K562 (cell line): ENCODE measurements around the gene TEX22. TPM values are rescaled to one million over a fixed set of nuclear protein-coding genes. Genes with fewer than 3 reads are reported as not detected.

Experiments
- ATAC-seq: fragments of 200-7000 bp; cut with Tn5 transposase; 3 replicates; pipeline ENCODE4 v1.9.1; 2020; ENCODE audit warnings: moderate library complexity
- BruUV-seq: library from RNA; stranded (reverse); fragments of 400-500 nt; replicated peaks from 2 replicates; lab custom pipeline; 2021; lab: Mats Ljungman, UMichigan
- CTCF ChIA-PET: fragments of 300-600 bp; formaldehyde crosslinking; extraction: SDS; loops from one replicate; lab custom pipeline; 2021; ENCODE audit warnings: low intra/inter-chr PET ratio; lab: Yijun Ruan, JAX
- POLR2A ChIA-PET: fragments of 300-600, 350-650 bp; sonication (Branson Sonifier 250); formaldehyde crosslinking; extraction: SDS; loops from one replicate; lab custom pipeline; 2021; ENCODE audit warnings: antibody characterized with exemption, inconsistent platforms; lab: Yijun Ruan, JAX
- DNase-seq, 4 experiments: peaks; one replicate each; pipeline versions ENCODE4 v3.0.0 to v3.0.0-alpha.2; 2011 to 2018; ENCODE audit warnings: low spot score in 3 of 4, mixed read lengths in 3 of 4; ENCODE audit errors: extremely low read depth in 1 of 4
- FAIRE-seq: peaks from 2 replicates; lab custom pipeline; 2011; peaks lifted over from hg19 to GRCh38; lab: Jason Lieb, UNC
- H2AFZ ChIP-seq: 2 replicates; pipeline ENCODE4 v1.6.0; 2011; ENCODE audit warnings: low read depth, low read length, control low read depth, inconsistent platforms
- H3K27ac ChIP-seq: fragments of 200-600 bp; 3 replicates; pipeline ENCODE4 v1.8.0; 2011; ENCODE audit warnings: low read depth, mild to moderate bottlenecking, control low read depth, inconsistent platforms, low read length, moderate library complexity, mixed read lengths; ENCODE audit errors: extremely low read depth
- H3K27me3 ChIP-seq, 2 experiments: fragments of 300-600 bp in 1 of 2; 2 replicates in 1 of 2; 3 replicates in 1 of 2; pipeline versions ENCODE4 v1.6.0 to v1.8.0; 2011; ENCODE audit warnings: inconsistent platforms in 2 of 2, low read length in 2 of 2, mild to moderate bottlenecking in 1 of 2, mixed read lengths in 1 of 2, moderate library complexity in 1 of 2; ENCODE audit not compliant: control insufficient read depth in 2 of 2, insufficient read depth in 2 of 2
- H3K36me3 ChIP-seq: fragments of 300-600 bp; 3 replicates; pipeline ENCODE4 v1.8.0; 2011; ENCODE audit warnings: mild to moderate bottlenecking, low read length, inconsistent platforms; ENCODE audit not compliant: control insufficient read depth, insufficient read depth
- H3K4me1 ChIP-seq, 2 experiments: fragments of 200-600 bp in 1 of 2; replicated peaks in 1 of 2; 2 replicates in 1 of 2; 3 replicates in 1 of 2; pipeline versions ENCODE4 v1.5.1 to v1.8.0; 2011; ENCODE audit warnings: inconsistent platforms in 2 of 2, low read length in 2 of 2, mild to moderate bottlenecking in 1 of 2, mixed read lengths in 1 of 2, moderate library complexity in 1 of 2; ENCODE audit not compliant: control insufficient read depth in 2 of 2, insufficient read depth in 2 of 2
- H3K4me2 ChIP-seq: 2 replicates; pipeline ENCODE4 v1.6.1; 2011; ENCODE audit warnings: low read length, control low read depth, inconsistent platforms, mixed read lengths; ENCODE audit not compliant: insufficient read depth
- H3K4me3 ChIP-seq: fragments of 200-600 bp; sonication (generic), shearing (Covaris generic); 2 replicates; pipeline ENCODE4 v1.5.1; 2016; ENCODE audit warnings: control low read depth, inconsistent platforms
- H3K79me2 ChIP-seq: fragments of 200-600 bp; 3 replicates; pipeline ENCODE4 v1.8.0; 2011; ENCODE audit warnings: low read length, inconsistent platforms; ENCODE audit not compliant: control insufficient read depth, insufficient read depth
- H3K9ac ChIP-seq, 2 experiments: 2 replicates each; pipeline versions ENCODE4 v1.6.0 to v1.6.1; 2011; ENCODE audit warnings: low read depth in 2 of 2, low read length in 2 of 2, control low read depth in 1 of 2, inconsistent platforms in 1 of 2, mild to moderate bottlenecking in 1 of 2, mixed read lengths in 1 of 2; ENCODE audit not compliant: insufficient read depth in 1 of 2
- H3K9me1 ChIP-seq: one replicate; pipeline ENCODE4 v1.6.0; 2011; ENCODE audit warnings: inconsistent platforms, mild to moderate bottlenecking, low read length, moderate library complexity; ENCODE audit not compliant: control insufficient read depth, insufficient read depth
- H3K9me3 ChIP-seq: replicated peaks from 2 replicates; pipeline ENCODE4 v1.5.1; 2011; ENCODE audit warnings: low read depth, low read length, inconsistent platforms; ENCODE audit not compliant: control insufficient read depth, insufficient read depth
- H4K20me1 ChIP-seq: replicated peaks from 2 replicates; pipeline ENCODE4 v1.6.1; 2011; ENCODE audit warnings: low read length, inconsistent platforms, mixed read lengths; ENCODE audit not compliant: control insufficient read depth, insufficient read depth
- ATF1 ChIP-seq, 2 experiments: fragments of 450-650 bp in 1 of 2; IDR thresholded peaks; 2 replicates each; pipeline ENCODE4 v1.6.1; 2016; ENCODE audit warnings: missing compliant biosample characterization in 1 of 2, missing genetic modification characterization in 1 of 2
- HNRNPUL1 ChIP-seq: fragments of 200-400 bp; formaldehyde crosslinking; IDR thresholded peaks from 2 replicates; pipeline ENCODE4 v1.6.1; 2017; ENCODE audit warnings: low read length
- SMAD4 ChIP-seq: fragments of 250-450 bp; sonication (Bioruptor Pico); conservative IDR thresholded peaks from 2 replicates; pipeline ENCODE4 v1.8.0; 2021; ENCODE audit warnings: inconsistent platforms, mild to moderate bottlenecking, moderate library complexity
- TCF7 ChIP-seq: sonication (generic); IDR thresholded peaks from 2 replicates; pipeline ENCODE4 v1.6.1; 2016; ENCODE audit warnings: antibody characterized with exemption, borderline replicate concordance
- ZNF232 ChIP-seq: sonication (generic); formaldehyde crosslinking; IDR thresholded peaks from 2 replicates; pipeline ENCODE4 v1.8.0; 2022; ENCODE audit warnings: mild to moderate bottlenecking, missing genetic modification reagents
- ZNF280B ChIP-seq: fragments of 250-450 bp; sonication (Bioruptor Pico); IDR thresholded peaks from 2 replicates; pipeline ENCODE4 v1.5.1; 2021; ENCODE audit warnings: mild to moderate bottlenecking
- ZNF347 ChIP-seq: fragments of 450-650 bp; formaldehyde crosslinking; IDR thresholded peaks from 2 replicates; pipeline ENCODE4 v1.4.0; 2020; ENCODE audit warnings: low read depth, mild to moderate bottlenecking, moderate library complexity
- ZNF589 ChIP-seq: fragments of 200-800 bp; sonication (Bioruptor generic); IDR thresholded peaks from 2 replicates; pipeline ENCODE4 v1.6.1; 2016; ENCODE audit warnings: low read depth, missing genetic modification characterization, missing compliant biosample characterization
- ZNF778 ChIP-seq: fragments of 450-650 bp; formaldehyde crosslinking; IDR thresholded peaks from 2 replicates; pipeline ENCODE4 v1.4.0; 2020; ENCODE audit warnings: mild to moderate bottlenecking, moderate library complexity
- WGBS: fragments of 100-300 bp; shearing (Covaris generic); methylation state at CpG from one replicate; pipeline ENCODE4 v1.1.6; 2016; ENCODE audit warnings: low coverage, mixed read lengths; ENCODE audit not compliant: insufficient coverage; ENCODE audit errors: missing lambda C conversion rate; 5-methylcytosine and 5-hydroxymethylcytosine counted together
- in situ Hi-C: fragments of 300-500 bp; cut with MboI; formaldehyde crosslinking; loops from 4 replicates; pipeline ENCODE4 v1.15.0; 2018; ENCODE audit warnings: inconsistent platforms, mixed read lengths
- intact Hi-C: fragments of 100-400 bp; cut with micrococcal nuclease; formaldehyde crosslinking; loops from 2 replicates; pipeline ENCODE4 v1.14.2; 2022
- polyA plus RNA-seq, 8 experiments: library from polyadenylated mRNA; depleted of rRNA in 4 of 8; stranded (reverse) in 5 of 8; unstranded in 3 of 8; fragments of >200 nt; fragmentation: Nextera tagmentation in 2 of 8; fragmentation: Illumina TruSeq in 1 of 8; extraction: Ambion mirVana in 2 of 8; extraction: Trizol in 1 of 8; gene quantifications; 2 replicates each; pipeline versions ENCODE4 v1.2.1 to v1.2.3, GENCODE V29; 2011 to 2014; ENCODE audit warnings: inconsistent platforms in 1 of 8, missing spikeins in 1 of 8
- total RNA-seq, 7 experiments: library from RNA; depleted of rRNA in 6 of 7; stranded (reverse); fragments of >200 nt in 6 of 7; fragmentation: Illumina TruSeq in 2 of 7; extraction: Trizol in 2 of 7; gene quantifications; 2 replicates each; pipeline versions ENCODE4 v1.2.1 to v1.2.3, GENCODE V29; 2011 to 2021; ENCODE audit warnings: low replicate concordance in 1 of 7

TEX22 gene
- total and polyA plus RNA-seq, 9 of the 15 experiments (the other 6 are each of a cell fraction or from before 2014, with no cell fraction given), result 0.04 to 1.7 (median 0.23) TPM; not detected in 2

GRCh38 chr14:105410642-105411016, 12.3 kb downstream of the TEX22 start:
- H3K27me3 ChIP-seq, result peaks cover 0 to 10% of the 10 kb centered on the region in 2 experiments; a peak in 1 of 5 replicates
- H2AFZ ChIP-seq, result no peak overlapping the region
- no peaks in the 10 kb centered on the region for H3K9me1 ChIP-seq
- ChIA-PET CTCF (no interaction called here), POLR2A (no interaction called here)
- H3K36me3 ChIP-seq, result no peaks in the 10 kb centered on the region
- peak overlapping the region in 1 of 2 experiments; percentile 85; a peak in 2 of 4 replicates for H3K9ac ChIP-seq
- H3K27ac ChIP-seq, result no peak overlapping the region
- no peaks in the 10 kb centered on the region for H3K9me3 ChIP-seq
- no peak for ATAC-seq
- H3K4me2 ChIP-seq, result peak overlapping the region; percentile 55; the same call in 1 of the 2 replicates
- DNase-seq, result no peak
- intact Hi-C loops, result no loop called here
- TF ChIP-seq ZNF280B (CRISPR knock-in tag) (no peak), ZNF347 (CRISPR knock-in tag) (no peak), HNRNPUL1 (no peak), TCF7 (no peak), SMAD4 (CRISPR knock-in tag) (no peak), ZNF232 (CRISPR knock-in tag) (no peak), ZNF589 (no peak), ZNF778 (CRISPR knock-in tag) (no peak), ATF1 (CRISPR knock-in tag; IDR thresholded peaks at IDR 0.05) (no peak), ATF1 (tag; IDR thresholded peaks at IDR 0.05) (no peak)
- peaks cover 0 to 30% of the 10 kb centered on the region in 2 experiments; a peak in 3 of 5 replicates for H3K4me1 ChIP-seq
- no peaks in the 10 kb centered on the region for H4K20me1 ChIP-seq
- BruUV-seq, result no TSS peak
- in situ Hi-C loops, result no loop called here
- H3K79me2 ChIP-seq, result no peaks in the 10 kb centered on the region
- no peak for FAIRE-seq
- no peak overlapping the region for H3K4me3 ChIP-seq
- WGBS, result 69% methylated on average over 3 of the region's 5 CpGs
